GM21723 (cell line): ENCODE data around the gene CCNH.
A peak's percentile ranks its signal among the peaks of the same experiment; 100 is the strongest.

Experiments used
- ATAC-seq: cut with Tn5 transposase; IDR thresholded peaks from one replicate; pipeline ENCODE4 v1.9.1; 2021; ENCODE audit warnings: mild to moderate bottlenecking, moderate library complexity; ENCODE audit not compliant: unreplicated experiment

Gene CCNH

GRCh38 chr5:87403899-87404298 lies 8.8 kb downstream of the CCNH start:
- no peak for ATAC-seq

- no peak for ATAC-seq
These were observed 9.3 kb downstream of the CCNH start for GRCh38 chr5:87403409-87403808.

GRCh38 chr5:87401626-87402025 lies 11.1 kb downstream of the CCNH start:
- ATAC-seq: no peak

GRCh38 chr5:87400305-87400899 lies 12.3 kb downstream of the CCNH start:
- peak; percentile 86 for ATAC-seq

- ATAC-seq: no peak
These were observed 13.0 kb downstream of the CCNH start for GRCh38 chr5:87399720-87400119.

GRCh38 chr5:87398981-87399614 lies 13.6 kb downstream of the CCNH start:
- no peak for ATAC-seq

GRCh38 chr5:87394411-87395165 lies 18.1 kb downstream of the CCNH start:
- no peak for ATAC-seq

- ATAC-seq: no peak
These were observed 19.4 kb downstream of the CCNH start for GRCh38 chr5:87393331-87393730.

GRCh38 chr5:87392801-87393200 lies 19.9 kb downstream of the CCNH start:
- no peak for ATAC-seq

GRCh38 chr5:87392170-87392569 lies 20.6 kb downstream of the CCNH start:
- no peak for ATAC-seq

GRCh38 chr5:87390576-87391199 lies 22.0 kb downstream of the CCNH start:
- no peak for ATAC-seq

- no peak for ATAC-seq
These were observed 22.7 kb downstream of the CCNH start for GRCh38 chr5:87390075-87390474.

GRCh38 chr5:87389296-87390034 lies 23.3 kb downstream of the CCNH start:
- ATAC-seq: no peak

- ATAC-seq: no peak
These were observed 24.6 kb downstream of the CCNH start for GRCh38 chr5:87388129-87388528.

- no peak for ATAC-seq
These were observed 26.9 kb downstream of the CCNH start for GRCh38 chr5:87385802-87386201.

- no peak for ATAC-seq
These were observed 29.5 kb downstream of the CCNH start for GRCh38 chr5:87383216-87383615.

GRCh38 chr5:87382224-87382623 lies 30.5 kb downstream of the CCNH start:
- ATAC-seq: no peak

GRCh38 chr5:87372705-87373104 lies 40.0 kb downstream of the CCNH start:
- ATAC-seq: no peak

- ATAC-seq: no peak
These were observed 43.3 kb downstream of the CCNH start for GRCh38 chr5:87369431-87369830.

- ATAC-seq: no peak
These were observed 44.1 kb downstream of the CCNH start for GRCh38 chr5:87368601-87369000.

- no peak for ATAC-seq
These were observed 45.5 kb downstream of the CCNH start for GRCh38 chr5:87367243-87367642.
